ENCODE measurements around the gene DLG2. TPM values are rescaled to one million over a fixed set of nuclear protein-coding genes. Genes with fewer than 3 reads are reported as not detected.

The DLG2 gene
- total RNA-seq, 2 donors from 2014 or later, result 3.8 to 16.4 TPM

DNA sequence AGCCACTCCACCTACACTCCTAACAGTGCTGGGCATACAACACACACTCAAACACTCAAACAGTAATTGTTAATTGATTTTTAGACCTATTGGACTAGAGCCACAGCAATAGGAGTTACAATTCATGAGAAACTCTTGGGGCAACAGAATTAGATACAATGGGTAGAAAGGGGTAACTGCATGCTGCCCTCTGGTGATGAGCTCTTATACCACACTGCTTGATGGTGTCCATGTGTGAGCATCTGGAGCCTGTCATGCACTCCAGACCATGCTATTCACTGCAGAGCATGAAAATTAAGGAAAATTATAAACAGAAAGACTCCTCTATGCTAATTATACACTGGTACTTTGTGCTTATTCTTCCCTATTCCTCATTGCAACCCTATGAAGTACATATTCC lies 1365.4 kb downstream of the DLG2 start:
- Histone ChIP-seq H3K27me3 (replicated peaks; ENCODE audit: insufficient read depth) (no peaks in the 10 kb centered on the region), H3K9me3 (no peaks in the 10 kb centered on the region), H3K4me1 (ENCODE audit: control insufficient read depth in 1 of 2, low read depth in 2 of 2) (no peaks in the 10 kb centered on the region), H3K36me3 (no peaks in the 10 kb centered on the region), H3K4me3 (no peak overlapping the region), H3K27ac (no peak overlapping the region)
- ATAC-seq (ENCODE audit: insufficient number of reproducible peaks, low FRiP score, low read depth), result no peak
- DNase-seq (ENCODE audit: low spot score), result no peak
- TF ChIP-seq, protein P1, sequence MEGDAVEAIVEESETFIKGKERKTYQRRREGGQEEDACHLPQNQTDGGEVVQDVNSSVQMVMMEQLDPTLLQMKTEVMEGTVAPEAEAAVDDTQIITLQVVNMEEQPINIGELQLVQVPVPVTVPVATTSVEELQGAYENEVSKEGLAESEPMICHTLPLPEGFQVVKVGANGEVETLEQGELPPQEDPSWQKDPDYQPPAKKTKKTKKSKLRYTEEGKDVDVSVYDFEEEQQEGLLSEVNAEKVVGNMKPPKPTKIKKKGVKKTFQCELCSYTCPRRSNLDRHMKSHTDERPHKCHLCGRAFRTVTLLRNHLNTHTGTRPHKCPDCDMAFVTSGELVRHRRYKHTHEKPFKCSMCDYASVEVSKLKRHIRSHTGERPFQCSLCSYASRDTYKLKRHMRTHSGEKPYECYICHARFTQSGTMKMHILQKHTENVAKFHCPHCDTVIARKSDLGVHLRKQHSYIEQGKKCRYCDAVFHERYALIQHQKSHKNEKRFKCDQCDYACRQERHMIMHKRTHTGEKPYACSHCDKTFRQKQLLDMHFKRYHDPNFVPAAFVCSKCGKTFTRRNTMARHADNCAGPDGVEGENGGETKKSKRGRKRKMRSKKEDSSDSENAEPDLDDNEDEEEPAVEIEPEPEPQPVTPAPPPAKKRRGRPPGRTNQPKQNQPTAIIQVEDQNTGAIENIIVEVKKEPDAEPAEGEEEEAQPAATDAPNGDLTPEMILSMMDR (IDR thresholded peaks at IDR 0.05), result no peak

GRCh38 chr11:84260862-84261261 lies 1366.3 kb downstream of the DLG2 start:
- Histone ChIP-seq H3K4me3 (no peak overlapping the region), H3K36me3 (no peaks in the 10 kb centered on the region)
- TF ChIP-seq, protein P1 (IDR thresholded peaks at IDR 0.05), result no peak

DNA sequence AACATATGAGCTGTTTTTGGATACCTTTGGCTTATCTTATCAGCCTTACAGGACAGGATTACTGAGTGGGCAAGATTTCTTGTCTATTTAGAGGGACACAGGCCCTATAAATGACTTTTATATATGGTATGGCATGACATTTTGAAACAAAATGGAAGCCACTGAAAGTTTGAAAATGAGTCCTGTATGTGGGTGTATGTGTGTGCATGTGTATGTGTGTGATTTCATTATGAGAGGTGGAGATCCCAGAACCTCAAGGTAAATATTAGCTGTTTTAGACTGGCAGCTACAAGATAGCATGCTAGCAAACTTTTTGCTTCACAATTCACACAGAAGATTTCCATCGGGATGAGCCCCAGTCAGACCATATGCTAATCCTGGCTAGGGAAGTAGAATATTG lies 1370.5 kb downstream of the DLG2 start:
- TF ChIP-seq, protein P1 (IDR thresholded peaks at IDR 0.05), result no peak
- H3K4me1 ChIP-seq (ENCODE audit: control insufficient read depth in 1 of 2, low read depth in 2 of 2), result peaks cover 3 to 8% of the 10 kb centered on the region in 2 donors
- no peak overlapping the region for H3K27ac ChIP-seq
- DNase-seq (ENCODE audit: low spot score) (no peak), ATAC-seq (ENCODE audit: insufficient number of reproducible peaks, low FRiP score, low read depth) (no peak)
- no peak overlapping the region for H3K4me3 ChIP-seq
- H3K36me3 ChIP-seq, result no peaks in the 10 kb centered on the region
- no peaks in the 10 kb centered on the region for H3K9me3 ChIP-seq
- H3K27me3 ChIP-seq (replicated peaks; ENCODE audit: insufficient read depth), result no peaks in the 10 kb centered on the region

More at GRCh38 chr11:84260862-84261261, 1366.3 kb downstream of the DLG2 start:
- no peak overlapping the region for H3K27ac ChIP-seq
- no peaks in the 10 kb centered on the region for H3K27me3 ChIP-seq (replicated peaks; ENCODE audit: insufficient read depth)
- H3K9me3 ChIP-seq, result no peaks in the 10 kb centered on the region
- H3K4me1 ChIP-seq (ENCODE audit: control insufficient read depth in 1 of 2, low read depth in 2 of 2), result no peaks in the 10 kb centered on the region
- no peak for ATAC-seq (ENCODE audit: insufficient number of reproducible peaks, low FRiP score, low read depth)
- DNase-seq (ENCODE audit: low spot score), result no peak

- Histone ChIP-seq H3K36me3 (no peaks in the 10 kb centered on the region), H3K9me3 (no peaks in the 10 kb centered on the region), H3K27ac (no peak overlapping the region), H3K4me1 (ENCODE audit: control insufficient read depth in 1 of 2, low read depth in 2 of 2) (peaks cover 3 to 8% of the 10 kb centered on the region in 2 donors), H3K27me3 (replicated peaks; ENCODE audit: insufficient read depth) (no peaks in the 10 kb centered on the region), H3K4me3 (no peak overlapping the region)
- ATAC-seq (ENCODE audit: insufficient number of reproducible peaks, low FRiP score, low read depth) (no peak), DNase-seq (ENCODE audit: low spot score) (no peak)
- TF ChIP-seq, protein P1 (IDR thresholded peaks at IDR 0.05), result no peak
These were observed 1371.7 kb downstream of the DLG2 start for GRCh38 chr11:84255483-84255882.

DNA sequence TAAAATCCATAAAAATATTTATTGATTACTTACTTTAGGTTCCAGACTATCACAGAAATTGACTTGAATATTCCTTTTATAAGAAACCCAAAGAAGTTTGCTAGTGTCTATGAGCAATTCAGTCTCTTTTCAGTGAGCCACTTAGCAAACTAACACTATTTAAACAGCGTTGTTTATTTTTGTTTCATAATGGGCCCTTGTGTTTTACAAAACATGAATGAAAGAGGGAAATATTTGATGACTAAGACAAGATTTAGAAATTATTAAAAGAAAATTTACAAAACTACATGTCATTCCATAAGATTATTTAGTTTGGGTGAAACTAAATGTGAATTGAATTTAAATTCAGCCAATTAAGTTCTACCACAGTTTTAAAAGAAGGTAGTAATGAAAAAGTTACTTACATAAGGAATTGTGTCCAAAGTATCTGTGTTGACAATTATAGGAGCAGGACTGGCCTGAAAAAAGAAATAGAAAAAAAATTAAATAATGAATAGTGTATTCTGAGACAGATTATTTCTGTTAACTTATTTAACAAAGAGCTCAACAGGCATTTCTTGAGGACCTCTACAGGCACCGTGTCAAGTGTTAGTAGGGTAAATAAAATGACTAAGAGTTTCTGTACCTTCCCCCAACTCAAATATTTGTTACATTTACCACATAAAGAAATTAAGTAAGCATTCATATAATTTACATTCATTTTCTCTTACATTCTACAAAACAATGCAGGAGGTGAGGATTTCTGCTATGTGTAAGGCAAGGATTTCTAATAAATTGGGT lies 1376.1 kb downstream of the DLG2 start:
- DNase-seq (ENCODE audit: low spot score) (no peak), ATAC-seq (ENCODE audit: insufficient number of reproducible peaks, low FRiP score, low read depth) (no peak)
- no peaks in the 10 kb centered on the region for H3K27me3 ChIP-seq (replicated peaks; ENCODE audit: insufficient read depth)
- H3K4me1 ChIP-seq (ENCODE audit: control insufficient read depth in 1 of 2, low read depth in 2 of 2), result peaks cover 20 to 43% of the 10 kb centered on the region in 2 donors
- H3K9me3 ChIP-seq, result no peaks in the 10 kb centered on the region
- H3K4me3 ChIP-seq, result no peak overlapping the region
- TF ChIP-seq, protein P1 (IDR thresholded peaks at IDR 0.05), result no peak
- H3K36me3 ChIP-seq, result no peaks in the 10 kb centered on the region
- H3K27ac ChIP-seq, result peak overlapping the region in 1 of 2 donors; percentile 42

Data from thoracic aorta (tissue), 2 donors.